ENCODE measurements around the gene UBA52. TPM values are rescaled to one million over a fixed set of nuclear protein-coding genes. Genes with fewer than 3 reads are reported as not detected.

The UBA52 gene
- total and polyA plus RNA-seq, 2 of the 8 experiments (the other 6 are each of a cell fraction or from before 2014, with no cell fraction given), result 1,340 to 5,409 TPM

DNA sequence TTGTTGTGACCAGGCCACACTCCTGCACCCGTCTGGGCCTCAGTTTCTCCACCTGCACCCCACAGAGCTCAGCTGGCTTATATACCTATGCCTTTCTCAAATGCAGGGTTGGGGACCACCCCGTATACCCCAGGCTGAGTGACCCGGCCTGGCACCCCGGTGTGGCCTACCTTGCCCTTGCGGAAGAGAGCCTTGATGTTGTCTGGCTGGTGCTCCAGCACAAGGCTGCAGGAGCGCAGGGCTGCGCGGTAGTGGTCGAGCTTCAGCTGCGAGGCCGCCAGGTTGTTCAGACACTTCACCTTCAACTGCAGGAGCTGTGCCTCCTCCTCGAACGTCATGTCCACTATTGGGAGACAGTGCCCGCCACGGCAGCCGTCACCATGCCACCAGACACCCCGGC, 34.2 kb upstream of the UBA52 start (continued):
- no peak for TF ChIP-seq NRF1 (IDR thresholded peaks at IDR 0.05; ENCODE audit: low read depth, low read length)
- no peak for TF ChIP-seq EZH2 (IDR thresholded peaks at IDR 0.05; ENCODE audit: low read depth, low read length, severe bottlenecking)
- no peak for TF ChIP-seq RAD21 (IDR thresholded peaks at IDR 0.05 in 1 of 2, conservative IDR thresholded peaks at IDR 0.05 in 1 of 2; ENCODE audit: low read depth in 2 of 2, low read length in 2 of 2)
- TF ChIP-seq CEBPB (IDR thresholded peaks at IDR 0.05; ENCODE audit: low read depth, low read length), result no peak
- TF ChIP-seq, protein P1, sequence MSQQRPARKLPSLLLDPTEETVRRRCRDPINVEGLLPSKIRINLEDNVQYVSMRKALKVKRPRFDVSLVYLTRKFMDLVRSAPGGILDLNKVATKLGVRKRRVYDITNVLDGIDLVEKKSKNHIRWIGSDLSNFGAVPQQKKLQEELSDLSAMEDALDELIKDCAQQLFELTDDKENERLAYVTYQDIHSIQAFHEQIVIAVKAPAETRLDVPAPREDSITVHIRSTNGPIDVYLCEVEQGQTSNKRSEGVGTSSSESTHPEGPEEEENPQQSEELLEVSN (IDR thresholded peaks at IDR 0.05), result no peak
- no peak for TF ChIP-seq HDAC2 (IDR thresholded peaks at IDR 0.05; ENCODE audit: borderline replicate concordance in 1 of 2, low read depth in 2 of 2, low read length in 2 of 2)
- no peak for TF ChIP-seq TBP (IDR thresholded peaks at IDR 0.05; ENCODE audit: low read depth, low read length)
- no peak for TF ChIP-seq SRF (IDR thresholded peaks at IDR 0.05; ENCODE audit: low read depth, low read length)
- no peak for TF ChIP-seq JUN (IDR thresholded peaks at IDR 0.05; ENCODE audit: low read depth, low read length)
